Gastroesophageal sphincter (tissue), 4 donors: ENCODE results near the gene MARCHF5. TPM values are rescaled to one million over a fixed set of nuclear protein-coding genes. Genes with fewer than 3 reads are reported as not detected.

ENCODE experiments used
- ATAC-seq: fragments of 150-250 bp; one replicate; pipeline ENCODE4 v1.9.1; 2016; ENCODE audit warnings: mild to moderate bottlenecking, moderate library complexity
- H3K27ac ChIP-seq, 4 donors: fragments of 200-600 bp; sonication (generic) in 3 of 4; 1 replicate in 3 of 4; 2 replicates in 1 of 4; pipeline ENCODE4 v1.5.1; 2016 to 2019
- H3K27me3 ChIP-seq: fragments of 200-600 bp; sonication (generic); one replicate; pipeline ENCODE4 v1.5.1; 2019
- H3K36me3 ChIP-seq, 2 donors: fragments of 200-600 bp; sonication (generic); one replicate each; pipeline ENCODE4 v1.5.1; 2019; ENCODE audit warnings: control low read depth in 1 of 2
- H3K4me1 ChIP-seq, 3 donors: fragments of 200-600 bp; sonication (generic); 1 replicate in 2 of 3; 2 replicates in 1 of 3; pipeline ENCODE4 v1.5.1; 2016 to 2019; ENCODE audit warnings: control low read depth in 2 of 3
- H3K4me3 ChIP-seq, 2 donors: fragments of 200-600 bp; sonication (generic); one replicate each; pipeline ENCODE4 v1.5.1; 2019; ENCODE audit warnings: mild to moderate bottlenecking in 1 of 2, moderate library complexity in 1 of 2
- H3K9me3 ChIP-seq, 3 donors: fragments of 200-600 bp; sonication (generic); one replicate each; pipeline ENCODE4 v1.5.1; 2017 to 2019; ENCODE audit warnings: control low read depth in 2 of 3
- EP300 ChIP-seq: sonication (generic); formaldehyde crosslinking; IDR thresholded peaks from one replicate; pipeline ENCODE4 v1.6.1; 2017; ENCODE audit warnings: antibody characterized with exemption, mild to moderate bottlenecking
- POLR2A ChIP-seq, 2 donors: fragments of 450-650 bp; IDR thresholded peaks; one replicate each; pipeline ENCODE4 v1.6.1; 2017; ENCODE audit warnings: antibody characterized with exemption in 2 of 2, mild to moderate bottlenecking in 2 of 2, moderate library complexity in 1 of 2
- POLR2AphosphoS5 ChIP-seq: sonication (generic); formaldehyde crosslinking; IDR thresholded peaks from one replicate; pipeline ENCODE4 v1.6.1; 2017; ENCODE audit warnings: antibody characterized with exemption
- WGBS, 2 donors: methylation state at CpG; one replicate each; pipeline ENCODE4 v1.1.5; 2018; ENCODE audit warnings: low coverage in 1 of 2; 5-methylcytosine and 5-hydroxymethylcytosine counted together
- total RNA-seq, 4 donors: library from RNA; depleted of rRNA; stranded (reverse); fragments of >200 nt; gene quantifications; one replicate each; pipeline ENCODE4 v1.1.0, GENCODE V29; 2016
- TF ChIP-seq, protein P1 (sequence below), 4 experiments: fragments of 200-600 bp in 2 of 4; fragments of 450-650 bp in 2 of 4; sonication (generic) in 1 of 4; IDR thresholded peaks; one replicate each; pipeline ENCODE4 v1.5.1; 2017 to 2019; ENCODE audit warnings: antibody characterized with exemption in 4 of 4, mild to moderate bottlenecking in 2 of 4, moderate library complexity in 2 of 4

MARCHF5 gene
- total RNA-seq, 4 donors from 2014 or later = 11.5 to 16.0 (median 14.1) TPM

DNA sequence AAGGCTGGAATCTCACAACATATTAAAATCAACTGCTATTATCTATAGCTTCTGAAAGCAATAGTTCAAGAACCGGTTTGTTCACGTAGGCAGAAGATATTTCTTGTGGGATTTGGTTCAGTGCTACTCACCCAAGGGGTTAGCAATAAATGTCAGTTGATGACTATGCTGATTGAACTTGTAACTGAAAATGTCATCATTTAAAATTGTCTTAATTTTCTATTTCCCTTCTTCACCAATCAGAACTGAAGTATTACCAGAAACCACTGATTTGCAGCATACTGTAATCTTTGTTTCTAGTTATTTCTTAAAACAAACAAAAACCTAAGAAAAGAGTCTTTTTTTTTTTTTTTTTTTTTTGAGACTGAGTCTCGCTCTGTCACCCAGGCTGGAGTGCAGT is 46.2 kb upstream of the MARCHF5 start:
- no peaks in the 10 kb centered on the region for H3K27me3 ChIP-seq
- no peaks in the 10 kb centered on the region for H3K9me3 ChIP-seq
- H3K27ac ChIP-seq = no peak overlapping the region
- ATAC-seq = no peak
- H3K4me1 ChIP-seq = peaks cover 0 to 33% (median 3%) of the 10 kb centered on the region in 3 donors
- H3K4me3 ChIP-seq = no peak overlapping the region
- no peak for TF ChIP-seq POLR2AphosphoS5
- TF ChIP-seq, protein P1, sequence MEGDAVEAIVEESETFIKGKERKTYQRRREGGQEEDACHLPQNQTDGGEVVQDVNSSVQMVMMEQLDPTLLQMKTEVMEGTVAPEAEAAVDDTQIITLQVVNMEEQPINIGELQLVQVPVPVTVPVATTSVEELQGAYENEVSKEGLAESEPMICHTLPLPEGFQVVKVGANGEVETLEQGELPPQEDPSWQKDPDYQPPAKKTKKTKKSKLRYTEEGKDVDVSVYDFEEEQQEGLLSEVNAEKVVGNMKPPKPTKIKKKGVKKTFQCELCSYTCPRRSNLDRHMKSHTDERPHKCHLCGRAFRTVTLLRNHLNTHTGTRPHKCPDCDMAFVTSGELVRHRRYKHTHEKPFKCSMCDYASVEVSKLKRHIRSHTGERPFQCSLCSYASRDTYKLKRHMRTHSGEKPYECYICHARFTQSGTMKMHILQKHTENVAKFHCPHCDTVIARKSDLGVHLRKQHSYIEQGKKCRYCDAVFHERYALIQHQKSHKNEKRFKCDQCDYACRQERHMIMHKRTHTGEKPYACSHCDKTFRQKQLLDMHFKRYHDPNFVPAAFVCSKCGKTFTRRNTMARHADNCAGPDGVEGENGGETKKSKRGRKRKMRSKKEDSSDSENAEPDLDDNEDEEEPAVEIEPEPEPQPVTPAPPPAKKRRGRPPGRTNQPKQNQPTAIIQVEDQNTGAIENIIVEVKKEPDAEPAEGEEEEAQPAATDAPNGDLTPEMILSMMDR (IDR thresholded peaks at IDR 0.05) = no peak
- TF ChIP-seq POLR2A (IDR thresholded peaks at IDR 0.05) = no peak
- no peak for TF ChIP-seq EP300
- no peaks in the 10 kb centered on the region for H3K36me3 ChIP-seq
- WGBS, 2 donors = 88 to 96% methylated on average over 2 to 3 of the region's 3 CpGs

GRCh38 chr10:92248566-92248965 is 42.4 kb upstream of the MARCHF5 start:
- TF ChIP-seq POLR2A (IDR thresholded peaks at IDR 0.05) = no peak
- no peak for TF ChIP-seq EP300
- no peak for TF ChIP-seq POLR2AphosphoS5
- TF ChIP-seq, protein P1 (IDR thresholded peaks at IDR 0.05) = no peak
- WGBS, 2 donors = 91 to 100% methylated on average over 2 of the region's 2 CpGs
- peaks cover 0 to 6% (median 0%) of the 10 kb centered on the region in 3 donors for H3K4me1 ChIP-seq
- no peak for ATAC-seq
- no peak overlapping the region for H3K4me3 ChIP-seq
- H3K27me3 ChIP-seq = no peaks in the 10 kb centered on the region
- no peaks in the 10 kb centered on the region for H3K36me3 ChIP-seq
- no peak overlapping the region for H3K27ac ChIP-seq
- no peaks in the 10 kb centered on the region for H3K9me3 ChIP-seq

- Histone ChIP-seq H3K4me3 (no peak overlapping the region), H3K4me1 (peaks cover 0 to 30% (median 0%) of the 10 kb centered on the region in 3 donors), H3K9me3 (no peaks in the 10 kb centered on the region), H3K27me3 (no peaks in the 10 kb centered on the region), H3K36me3 (no peaks in the 10 kb centered on the region), H3K27ac (no peak overlapping the region)
- TF ChIP-seq, protein P1 (IDR thresholded peaks at IDR 0.05) = no peak
- no peak for TF ChIP-seq EP300
- no peak for TF ChIP-seq POLR2AphosphoS5
- TF ChIP-seq POLR2A (IDR thresholded peaks at IDR 0.05) = no peak
- 100% methylated on average over 2 of the region's 2 CpGs; no CpG with 5 or more reads in 1 of the 2 donors for WGBS, 2 donors
- ATAC-seq = no peak
Observed at GRCh38 chr10:92263396-92263795, 27.6 kb upstream of the MARCHF5 start.

GRCh38 chr10:92264249-92264648 is 26.7 kb upstream of the MARCHF5 start:
- TF ChIP-seq, protein P1 (IDR thresholded peaks at IDR 0.05) = no peak
- TF ChIP-seq POLR2AphosphoS5 = no peak
- TF ChIP-seq EP300 = no peak
- no peak for TF ChIP-seq POLR2A (IDR thresholded peaks at IDR 0.05)
- no peak for ATAC-seq
- 100% methylated on average over 1 of the region's 2 CpGs; no CpG with 5 or more reads in 1 of the 2 donors for WGBS, 2 donors
- H3K36me3 ChIP-seq = no peaks in the 10 kb centered on the region
- no peaks in the 10 kb centered on the region for H3K9me3 ChIP-seq
- H3K4me3 ChIP-seq = no peak overlapping the region
- H3K27ac ChIP-seq = no peak overlapping the region
- no peaks in the 10 kb centered on the region for H3K27me3 ChIP-seq
- H3K4me1 ChIP-seq = peaks cover 0 to 36% (median 0%) of the 10 kb centered on the region in 3 donors

DNA sequence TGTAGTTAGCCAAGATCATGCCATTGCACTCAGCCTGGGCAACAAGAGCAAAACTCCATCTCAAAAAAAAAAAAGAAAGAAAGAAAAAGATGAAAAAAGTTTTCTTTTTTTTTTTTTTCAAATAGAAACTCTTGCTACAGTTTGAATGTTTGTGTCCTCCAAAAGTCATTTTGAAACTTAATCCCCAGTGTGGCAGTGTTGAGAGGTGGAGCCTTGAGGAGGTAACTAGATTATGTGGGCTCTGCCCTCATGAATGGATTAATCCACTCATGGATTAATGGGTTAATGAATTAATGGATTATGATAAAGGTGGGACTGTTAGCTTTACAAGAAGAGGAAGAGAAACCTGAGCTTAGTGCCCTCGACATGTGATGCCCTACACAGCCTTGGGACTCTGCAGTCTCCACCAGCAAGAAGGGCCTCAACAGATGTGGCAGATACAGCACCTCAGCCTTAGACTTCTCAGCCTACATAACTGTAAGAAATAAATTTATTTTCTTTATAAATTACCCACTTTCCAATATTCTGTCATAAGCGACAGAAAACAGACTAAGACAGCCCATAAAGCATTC is 25.2 kb upstream of the MARCHF5 start:
- no peaks in the 10 kb centered on the region for H3K9me3 ChIP-seq
- no peak for ATAC-seq
- TF ChIP-seq POLR2A (IDR thresholded peaks at IDR 0.05) (no peak), EP300 (no peak), POLR2AphosphoS5 (no peak)
- TF ChIP-seq, protein P1 (IDR thresholded peaks at IDR 0.05) = no peak
- peaks cover 0 to 36% (median 0%) of the 10 kb centered on the region in 3 donors for H3K4me1 ChIP-seq
- H3K36me3 ChIP-seq = no peaks in the 10 kb centered on the region
- no peaks in the 10 kb centered on the region for H3K27me3 ChIP-seq
- H3K27ac ChIP-seq = peak overlapping the region in 1 of 4 donors; percentile 56
- WGBS, 2 donors = 14 to 58% methylated on average over 1 to 2 of the region's 2 CpGs
- H3K4me3 ChIP-seq = no peak overlapping the region
